Testis (tissue), 3 donors: ENCODE data around the gene MIS18BP1. TPM values are rescaled to one million over a fixed set of nuclear protein-coding genes. Genes with fewer than 3 reads are reported as not detected.
"Not testable (repeated sequence)": the region's sequence is repeated elsewhere in the genome, so short reads cannot be mapped to it uniquely, and the experiment has no call there.

Experiments
- DNase-seq: peaks from one replicate; pipeline ENCODE4 v3.0.0-alpha.2; 2019
- H3K27ac ChIP-seq, 2 donors: fragments of 200-600 bp; sonication (generic); one replicate each; pipeline ENCODE4 v1.5.1; 2019
- H3K27me3 ChIP-seq: fragments of 200-600 bp; sonication (generic); one replicate; pipeline ENCODE4 v1.5.1; 2019
- H3K36me3 ChIP-seq: fragments of 200-600 bp; sonication (generic); one replicate; pipeline ENCODE4 v1.5.1; 2017; ENCODE audit warnings: low read depth; ENCODE audit errors: missing control alignments
- H3K4me1 ChIP-seq: fragments of 200-600 bp; sonication (generic); one replicate; pipeline ENCODE4 v1.5.1; 2019
- H3K4me3 ChIP-seq, 2 donors: fragments of 200-600 bp; sonication (generic); one replicate each; pipeline ENCODE4 v1.5.1; 2017 to 2019
- H3K9me3 ChIP-seq: fragments of 200-600 bp; sonication (generic); one replicate; pipeline ENCODE4 v1.5.1; 2017
- CTCF ChIP-seq, 3 experiments: fragments of 450-650 bp in 2 of 3; fragments of 200-600 bp in 1 of 3; sonication (generic) in 1 of 3; IDR thresholded peaks; one replicate each; pipeline ENCODE4 v1.5.1; 2016 to 2019; ENCODE audit warnings: antibody characterized with exemption in 3 of 3, mild to moderate bottlenecking in 2 of 3, moderate library complexity in 1 of 3
- POLR2A ChIP-seq: fragments of 450-650 bp; IDR thresholded peaks from one replicate; pipeline ENCODE4 v1.6.1; 2017; ENCODE audit warnings: antibody characterized with exemption, mild to moderate bottlenecking, moderate library complexity
- WGBS, 2 donors: methylation state at CpG; one replicate each; pipeline ENCODE4 v1.1.5; 2018; 5-methylcytosine and 5-hydroxymethylcytosine counted together
- intact Hi-C: fragments of 100-400 bp; cut with DNase I; formaldehyde crosslinking; loops from one replicate; pipeline ENCODE4 v1.15.1; 2023; ENCODE audit warnings: low total_unique reads
- polyA plus RNA-seq: library from polyadenylated mRNA; stranded (reverse); fragments of 350-450 nt; fragmentation: Illumina TruSeq; extraction: RNeasy Lipid Tissue Mini Kit (QIAGEN cat#74804); gene quantifications from one replicate; pipeline ENCODE4 v1.2.3, GENCODE V29; 2014; ENCODE audit warnings: low read depth, low replicate concordance; ENCODE audit not compliant: insufficient read depth
- total RNA-seq, 2 donors: library from RNA; depleted of rRNA; stranded (reverse); fragments of >200 nt; gene quantifications; one replicate each; pipeline ENCODE4 v1.2.3, GENCODE V29; 2016

The MIS18BP1 gene
- total and polyA plus RNA-seq, 3 donors from 2014 or later, result 7.3 to 71.5 (median 60.8) TPM

GRCh38 chr14:45284802-45285201, 31.8 kb upstream of the MIS18BP1 start:
- no peak for DNase-seq
- Histone ChIP-seq H3K4me1 (no peaks in the 10 kb centered on the region), H3K9me3 (no peaks in the 10 kb centered on the region), H3K27ac (no peak overlapping the region), H3K27me3 (no peaks in the 10 kb centered on the region), H3K4me3 (no peak overlapping the region), H3K36me3 (no peaks in the 10 kb centered on the region)
- intact Hi-C loops, result no loop called here
- no peak for TF ChIP-seq CTCF (IDR thresholded peaks at IDR 0.05)
- WGBS, 2 donors, result 83 to 92% methylated on average over 2 of the region's 2 CpGs

- intact Hi-C loops, H3K4me1 ChIP-seq, H3K27me3 ChIP-seq, H3K9me3 ChIP-seq, DNase-seq, H3K4me3 ChIP-seq, H3K27ac ChIP-seq, H3K36me3 ChIP-seq: not testable (repeated sequence)
- WGBS, 2 donors, result 86 to 93% methylated on average over 12 of the region's 12 CpGs
Observed at GRCh38 chr14:45281731-45282400, 28.9 kb upstream of the MIS18BP1 start.

GRCh38 chr14:45271858-45272537, 19.0 kb upstream of the MIS18BP1 start:
- Histone ChIP-seq H3K36me3 (no peaks in the 10 kb centered on the region), H3K4me1 (no peaks in the 10 kb centered on the region), H3K9me3 (no peaks in the 10 kb centered on the region), H3K27ac (no peak overlapping the region), H3K4me3 (no peak overlapping the region), H3K27me3 (no peaks in the 10 kb centered on the region)
- no peak for DNase-seq
- 91 to 95% methylated on average over 6 of the region's 6 CpGs for WGBS, 2 donors
- TF ChIP-seq CTCF (IDR thresholded peaks at IDR 0.05), result no peak
- no peak for TF ChIP-seq POLR2A
- intact Hi-C loops, result no loop called here

DNA sequence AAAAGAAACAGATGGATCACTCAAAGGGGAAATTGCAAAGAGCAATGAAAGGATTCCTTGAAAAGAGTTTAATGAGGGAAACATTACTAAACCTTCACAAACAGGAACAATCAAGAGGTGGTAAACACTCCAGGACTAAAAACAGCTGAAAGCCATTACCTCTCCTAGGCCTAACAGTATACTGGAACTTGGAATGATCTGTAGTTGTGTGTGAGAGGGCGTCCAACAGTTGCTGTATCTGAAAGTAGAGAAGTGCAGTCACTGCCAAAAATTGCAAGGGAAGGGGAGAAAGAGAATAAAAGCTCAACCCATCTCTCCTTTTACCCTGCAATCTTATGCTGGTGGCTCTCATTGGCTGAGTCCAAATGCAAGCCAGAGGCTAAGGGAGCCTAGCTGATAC, 17.0 kb upstream of the MIS18BP1 start:
- H3K27ac ChIP-seq, result no peak overlapping the region
- DNase-seq, result no peak
- H3K9me3 ChIP-seq, result no peaks in the 10 kb centered on the region
- intact Hi-C loops, result no loop called here
- WGBS, 2 donors, result 54 to 57% methylated on average over 1 of the region's 1 CpG
- H3K27me3 ChIP-seq, result no peaks in the 10 kb centered on the region
- no peak overlapping the region for H3K4me3 ChIP-seq
- TF ChIP-seq CTCF (IDR thresholded peaks at IDR 0.05) (no peak), POLR2A (no peak)
- H3K4me1 ChIP-seq, result no peaks in the 10 kb centered on the region
- no peaks in the 10 kb centered on the region for H3K36me3 ChIP-seq

GRCh38 chr14:45267071-45267470, 14.1 kb upstream of the MIS18BP1 start:
- Histone ChIP-seq H3K4me3 (no peak overlapping the region), H3K27ac (no peak overlapping the region), H3K4me1 (no peaks in the 10 kb centered on the region), H3K27me3 (no peaks in the 10 kb centered on the region), H3K9me3 (no peaks in the 10 kb centered on the region), H3K36me3 (no peaks in the 10 kb centered on the region)
- TF ChIP-seq POLR2A, result no peak
- TF ChIP-seq CTCF (IDR thresholded peaks at IDR 0.05), result no peak
- intact Hi-C loops, result no loop called here
- DNase-seq, result no peak
